NB4 (cell line): ENCODE data around the gene ADCY2.

Experiments
- MYC ChIP-seq: IDR thresholded peaks from 2 replicates; pipeline ENCODE4 v1.6.1; 2011; ENCODE audit warnings: low read depth, low read length
- POLR2A ChIP-seq: IDR thresholded peaks from 2 replicates; pipeline ENCODE4 v1.6.1; 2011; ENCODE audit warnings: mild to moderate bottlenecking; ENCODE audit not compliant: insufficient read length; ENCODE audit errors: extremely low read depth
- TF ChIP-seq, protein P1 (sequence below): IDR thresholded peaks from one replicate; pipeline ENCODE4 v1.5.1; 2012; ENCODE audit warnings: low read depth, low read length
- TF ChIP-seq, protein P2 (sequence below): IDR thresholded peaks from 2 replicates; pipeline ENCODE4 v1.6.1; 2011; ENCODE audit warnings: low read depth, low read length

DNA sequence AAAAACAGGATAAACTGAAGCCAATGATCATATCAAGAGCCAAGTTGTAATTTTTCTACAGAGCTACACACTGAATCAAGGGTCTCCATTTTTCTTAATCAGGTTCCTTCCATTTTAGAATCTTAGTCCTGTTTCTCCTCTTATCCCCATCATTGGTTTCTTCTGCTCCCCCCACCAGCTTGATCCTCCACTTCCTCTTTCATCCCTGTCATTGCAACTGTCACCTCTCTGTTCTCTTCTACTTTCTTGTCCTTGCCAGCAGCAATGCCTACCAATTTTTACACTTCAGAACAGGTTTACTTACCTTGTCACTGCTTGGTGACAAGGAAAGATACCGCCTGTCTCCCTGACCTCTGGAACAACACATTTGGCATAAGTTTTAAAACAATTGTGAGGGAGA lies 357.7 kb downstream of the ADCY2 start:
- TF ChIP-seq, protein P1, sequence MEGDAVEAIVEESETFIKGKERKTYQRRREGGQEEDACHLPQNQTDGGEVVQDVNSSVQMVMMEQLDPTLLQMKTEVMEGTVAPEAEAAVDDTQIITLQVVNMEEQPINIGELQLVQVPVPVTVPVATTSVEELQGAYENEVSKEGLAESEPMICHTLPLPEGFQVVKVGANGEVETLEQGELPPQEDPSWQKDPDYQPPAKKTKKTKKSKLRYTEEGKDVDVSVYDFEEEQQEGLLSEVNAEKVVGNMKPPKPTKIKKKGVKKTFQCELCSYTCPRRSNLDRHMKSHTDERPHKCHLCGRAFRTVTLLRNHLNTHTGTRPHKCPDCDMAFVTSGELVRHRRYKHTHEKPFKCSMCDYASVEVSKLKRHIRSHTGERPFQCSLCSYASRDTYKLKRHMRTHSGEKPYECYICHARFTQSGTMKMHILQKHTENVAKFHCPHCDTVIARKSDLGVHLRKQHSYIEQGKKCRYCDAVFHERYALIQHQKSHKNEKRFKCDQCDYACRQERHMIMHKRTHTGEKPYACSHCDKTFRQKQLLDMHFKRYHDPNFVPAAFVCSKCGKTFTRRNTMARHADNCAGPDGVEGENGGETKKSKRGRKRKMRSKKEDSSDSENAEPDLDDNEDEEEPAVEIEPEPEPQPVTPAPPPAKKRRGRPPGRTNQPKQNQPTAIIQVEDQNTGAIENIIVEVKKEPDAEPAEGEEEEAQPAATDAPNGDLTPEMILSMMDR: no peak
- TF ChIP-seq, protein P2, sequence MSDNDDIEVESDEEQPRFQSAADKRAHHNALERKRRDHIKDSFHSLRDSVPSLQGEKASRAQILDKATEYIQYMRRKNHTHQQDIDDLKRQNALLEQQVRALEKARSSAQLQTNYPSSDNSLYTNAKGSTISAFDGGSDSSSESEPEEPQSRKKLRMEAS: no peak
- TF ChIP-seq POLR2A (no peak), MYC (no peak)
